ENCODE measurements around the gene PRUNE1. TPM values are rescaled to one million over a fixed set of nuclear protein-coding genes. Genes with fewer than 3 reads are reported as not detected.
A peak's percentile ranks its signal among the peaks of the same experiment; 100 is the strongest.

Gene PRUNE1
- total RNA-seq, 1 donor from 2014 or later: 36.5 TPM

DNA sequence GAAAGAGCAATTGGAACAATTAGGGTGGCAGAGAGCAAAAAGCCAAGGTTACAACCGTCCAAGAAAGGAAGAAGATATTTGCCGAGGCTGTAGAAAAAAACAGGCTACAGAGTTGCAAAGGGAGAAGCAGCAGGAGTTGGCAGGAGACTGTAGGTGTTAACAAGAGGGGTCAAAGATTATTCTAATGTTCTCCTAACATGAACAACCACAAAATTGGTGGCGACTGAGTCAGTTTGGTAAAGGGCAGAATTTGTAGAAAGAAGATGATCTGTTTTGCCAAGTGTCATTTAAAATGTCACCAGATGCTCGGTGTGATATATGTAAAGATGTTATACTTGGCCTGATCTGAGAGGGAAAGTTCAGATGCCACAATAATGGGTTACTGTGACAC, 401 bp upstream of the PRUNE1 start:
- Histone ChIP-seq H3K36me3 (no peaks in the 10 kb centered on the region), H3K9me3 (no peaks in the 10 kb centered on the region), H3K27me3 (no peaks in the 10 kb centered on the region), H3K4me3 (peak overlapping the region; percentile 70 to 71), H3K27ac (peak overlapping the region; percentile 85 to 87), H3K4me1 (peaks cover 11 to 48% of the 10 kb centered on the region in 2 donors)
- intact Hi-C loops (cut with DNase I): loop anchor here (1.0 to 10.0 kb wide), 5 partner anchors 31 to 313 kb away; partner anchors contain the start of genes ARNT, CDC42SE1, GABPB2 and GOLPH3L
- DNase-seq (ENCODE audit: low spot score in 2 of 2): no peak
- TF ChIP-seq, protein P1, sequence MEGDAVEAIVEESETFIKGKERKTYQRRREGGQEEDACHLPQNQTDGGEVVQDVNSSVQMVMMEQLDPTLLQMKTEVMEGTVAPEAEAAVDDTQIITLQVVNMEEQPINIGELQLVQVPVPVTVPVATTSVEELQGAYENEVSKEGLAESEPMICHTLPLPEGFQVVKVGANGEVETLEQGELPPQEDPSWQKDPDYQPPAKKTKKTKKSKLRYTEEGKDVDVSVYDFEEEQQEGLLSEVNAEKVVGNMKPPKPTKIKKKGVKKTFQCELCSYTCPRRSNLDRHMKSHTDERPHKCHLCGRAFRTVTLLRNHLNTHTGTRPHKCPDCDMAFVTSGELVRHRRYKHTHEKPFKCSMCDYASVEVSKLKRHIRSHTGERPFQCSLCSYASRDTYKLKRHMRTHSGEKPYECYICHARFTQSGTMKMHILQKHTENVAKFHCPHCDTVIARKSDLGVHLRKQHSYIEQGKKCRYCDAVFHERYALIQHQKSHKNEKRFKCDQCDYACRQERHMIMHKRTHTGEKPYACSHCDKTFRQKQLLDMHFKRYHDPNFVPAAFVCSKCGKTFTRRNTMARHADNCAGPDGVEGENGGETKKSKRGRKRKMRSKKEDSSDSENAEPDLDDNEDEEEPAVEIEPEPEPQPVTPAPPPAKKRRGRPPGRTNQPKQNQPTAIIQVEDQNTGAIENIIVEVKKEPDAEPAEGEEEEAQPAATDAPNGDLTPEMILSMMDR (IDR thresholded peaks at IDR 0.05): no peak

DNA sequence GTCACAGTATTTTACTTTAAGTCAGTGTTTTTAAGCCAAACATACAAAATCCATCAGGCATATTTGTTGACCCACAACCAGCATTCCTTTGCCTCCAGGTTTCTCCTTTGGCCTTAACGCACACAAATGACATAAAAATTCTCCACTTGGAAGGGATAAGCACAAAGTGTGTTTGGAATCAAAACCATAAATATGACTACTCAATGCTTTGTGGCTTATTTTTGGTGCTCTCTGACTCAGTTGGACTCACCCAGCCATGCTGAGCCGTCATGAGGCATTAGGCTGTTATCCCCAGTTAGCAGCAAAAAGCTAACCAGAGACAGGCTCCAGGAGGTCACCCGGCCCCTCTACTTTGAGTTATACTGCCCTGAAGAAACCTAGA, 948 bp downstream of the PRUNE1 start:
- Histone ChIP-seq H3K27me3 (no peaks in the 10 kb centered on the region), H3K36me3 (no peaks in the 10 kb centered on the region), H3K4me1 (peaks cover 7 to 39% of the 10 kb centered on the region in 2 donors), H3K27ac (peak overlapping the region; percentile 77 to 81), H3K9me3 (no peaks in the 10 kb centered on the region), H3K4me3 (peak overlapping the region; percentile 70 to 71)
- TF ChIP-seq, protein P1 (IDR thresholded peaks at IDR 0.05): no peak
- intact Hi-C loops (cut with DNase I): loop anchor here (2.0 to 10.0 kb wide), 3 partner anchors 50 to 314 kb away; partner anchors contain the start of genes ARNT, CDC42SE1 and GOLPH3L
- DNase-seq (ENCODE audit: low spot score in 2 of 2): no peak

DNA sequence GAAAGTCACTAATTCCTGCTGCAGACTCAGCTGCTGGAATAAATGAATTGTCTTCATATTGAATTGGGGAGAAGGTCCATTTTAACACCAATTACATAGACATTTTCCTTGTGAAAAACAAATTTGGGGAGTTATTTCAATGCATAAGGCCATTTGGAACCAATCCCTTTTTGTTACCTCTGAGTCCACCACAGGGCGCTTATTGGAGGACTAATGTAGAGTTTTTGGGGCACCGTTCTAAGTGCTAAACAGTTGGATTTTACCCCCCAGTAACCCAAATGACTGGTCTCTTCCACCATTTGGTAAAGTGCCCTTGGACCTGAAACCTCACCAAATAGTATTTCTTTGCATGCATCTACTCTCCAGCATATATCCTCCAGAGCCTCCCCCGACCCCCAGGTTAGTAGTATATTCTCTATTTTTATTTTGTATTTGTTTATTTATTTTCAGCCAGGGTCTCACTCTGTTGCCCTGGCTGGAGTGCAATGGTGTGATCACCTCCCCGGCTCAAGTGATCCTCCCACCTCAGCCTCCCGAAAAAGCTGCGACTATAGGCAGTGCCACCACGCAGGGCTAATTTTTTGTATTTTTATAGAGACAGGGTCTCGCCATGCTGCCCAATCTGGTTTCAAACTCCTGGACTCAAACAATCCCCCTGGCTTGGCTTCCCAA, 1.6 kb downstream of the PRUNE1 start:
- peak overlapping the region; percentile 70 to 71 for H3K4me3 ChIP-seq
- intact Hi-C loops (cut with DNase I): loop anchor here (2.0 to 10.0 kb wide), 3 partner anchors 49 to 315 kb away; partner anchors contain the start of genes ARNT, CDC42SE1 and GOLPH3L
- peak overlapping the region in 1 of 2 donors; percentile 81 for H3K27ac ChIP-seq

DNA sequence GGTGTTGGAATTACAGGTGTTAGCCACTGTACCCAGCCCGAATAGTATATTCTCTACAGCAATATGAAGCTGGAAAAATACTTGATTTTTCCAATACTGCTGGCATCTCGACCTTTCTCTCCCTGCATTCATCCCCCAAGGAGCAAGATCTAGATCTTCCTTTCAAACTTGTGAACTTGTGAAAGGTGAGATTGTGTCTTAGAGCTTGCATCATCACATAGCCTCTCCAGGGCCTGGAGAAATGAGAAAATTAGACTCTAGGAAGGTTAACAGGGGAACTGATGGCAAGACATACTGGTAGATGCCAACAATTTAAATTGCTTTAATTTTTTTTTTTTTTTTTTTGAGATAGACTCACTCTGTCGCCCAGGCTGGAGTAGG, 2.1 kb downstream of the PRUNE1 start:
- no peak for DNase-seq (ENCODE audit: low spot score in 2 of 2)
- TF ChIP-seq, protein P1 (IDR thresholded peaks at IDR 0.05): no peak
- H3K4me1 ChIP-seq: peaks cover 3 to 28% of the 10 kb centered on the region in 2 donors

More for the DNA sequence above, 1.6 kb downstream of the PRUNE1 start:
- TF ChIP-seq, protein P1 (IDR thresholded peaks at IDR 0.05): no peak
- no peak for DNase-seq (ENCODE audit: low spot score in 2 of 2)
- no peaks in the 10 kb centered on the region for H3K9me3 ChIP-seq
- H3K4me1 ChIP-seq: peaks cover 6 to 33% of the 10 kb centered on the region in 2 donors
- no peaks in the 10 kb centered on the region for H3K36me3 ChIP-seq
- H3K27me3 ChIP-seq: no peaks in the 10 kb centered on the region

GRCh38 chr1:151011154-151011850, 3.1 kb downstream of the PRUNE1 start:
- Histone ChIP-seq H3K36me3 (no peaks in the 10 kb centered on the region), H3K4me1 (peaks cover 3 to 27% of the 10 kb centered on the region in 2 donors), H3K9me3 (no peaks in the 10 kb centered on the region), H3K4me3 (no peak overlapping the region), H3K27ac (no peak overlapping the region), H3K27me3 (no peaks in the 10 kb centered on the region)
- intact Hi-C loops (cut with DNase I): no loop called here
- TF ChIP-seq, protein P1 (IDR thresholded peaks at IDR 0.05): no peak
- DNase-seq (ENCODE audit: low spot score in 2 of 2): no peak

More for the DNA sequence above, 2.1 kb downstream of the PRUNE1 start:
- intact Hi-C loops (cut with DNase I): no loop called here
- no peak overlapping the region for H3K4me3 ChIP-seq
- H3K9me3 ChIP-seq: no peaks in the 10 kb centered on the region
- no peaks in the 10 kb centered on the region for H3K27me3 ChIP-seq
- H3K27ac ChIP-seq: no peak overlapping the region
- no peaks in the 10 kb centered on the region for H3K36me3 ChIP-seq
